OCI-LY3 (cell line): ENCODE data around the gene CEP170B.

ENCODE experiments used
- CTCF ChIP-seq: fragments of 200-600, 300-600 bp; sonication (generic); IDR thresholded peaks from 2 replicates; pipeline ENCODE4 v1.5.1; 2014; ENCODE audit warnings: antibody characterized with exemption, low read length, low read depth
- EZH2phosphoT487 ChIP-seq: fragments of 200-600 bp; shearing (Covaris generic); IDR thresholded peaks from 2 replicates; pipeline ENCODE4 v1.6.1; 2018; ENCODE audit warnings: antibody characterized with exemption, mixed run types, low read depth

GRCh38 chr14:104925855-104926609 is 61.0 kb downstream of the CEP170B start:
- TF ChIP-seq CTCF (no peak), EZH2phosphoT487 (no peak)
